Measurements from ENCODE around the gene PAK2. TPM values are rescaled to one million over a fixed set of nuclear protein-coding genes. Genes with fewer than 3 reads are reported as not detected.

The PAK2 gene
- total RNA-seq, 1 donor from 2014 or later: 53.6 TPM

DNA sequence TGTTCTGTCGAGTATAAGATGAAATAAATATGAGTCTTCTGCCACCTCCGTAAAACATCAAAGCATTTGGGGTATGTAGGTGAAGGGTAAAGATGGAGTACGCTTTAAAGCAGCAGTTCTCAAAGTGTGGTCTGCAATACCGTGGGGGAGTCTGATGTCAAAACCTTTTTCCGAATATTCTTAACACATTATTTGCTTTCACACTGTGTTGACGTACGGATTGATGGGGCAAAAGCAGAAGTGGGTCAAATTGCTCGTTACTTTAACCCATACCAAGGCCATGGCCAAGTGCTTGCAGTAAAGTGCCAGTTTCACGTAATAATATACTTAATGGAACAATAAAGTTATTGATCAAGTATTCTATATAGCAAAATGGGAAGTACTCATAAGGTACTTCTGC is 36.3 kb downstream of the PAK2 start:
- peaks cover 8% of the 10 kb centered on the region for H3F3A ChIP-seq (ENCODE audit: low read depth)
- peaks cover 66% of the 10 kb centered on the region for H4K20me1 ChIP-seq (ENCODE audit: low read depth)
- DNase-seq (ENCODE audit: low spot score): no peak
- Mint-ChIP-seq H3K36me3 (peaks cover 66% of the 10 kb centered on the region), H3K4me3 (no peak overlapping the region), H3K9me3 (peaks cover 64% of the 10 kb centered on the region), H3K27ac (no peak overlapping the region), H3K4me1 (no peaks in the 10 kb centered on the region), H3K27me3 (ENCODE audit: insufficient read depth, low read depth) (no peaks in the 10 kb centered on the region)
- H3K9me3 ChIP-seq (ENCODE audit: low read depth): no peaks in the 10 kb centered on the region
- H3K27me3 ChIP-seq: no peaks in the 10 kb centered on the region
- no peak overlapping the region for H3K27ac ChIP-seq
- H3K4me3 ChIP-seq: no peak overlapping the region
- no peak overlapping the region for H3K4me2 ChIP-seq
- no peaks in the 10 kb centered on the region for H3K36me3 ChIP-seq
- no peak overlapping the region for H3K9ac ChIP-seq
- H3K4me1 ChIP-seq: peaks cover 14% of the 10 kb centered on the region
- no peak overlapping the region for H2AFZ ChIP-seq (replicated peaks)
- H3K79me2 ChIP-seq (ENCODE audit: low read depth): peaks cover 100% of the 10 kb centered on the region
- TF ChIP-seq EZH2phosphoT487 (IDR thresholded peaks at IDR 0.05) (no peak), EZH2 (IDR thresholded peaks at IDR 0.05) (no peak)
- TF ChIP-seq, protein P1, sequence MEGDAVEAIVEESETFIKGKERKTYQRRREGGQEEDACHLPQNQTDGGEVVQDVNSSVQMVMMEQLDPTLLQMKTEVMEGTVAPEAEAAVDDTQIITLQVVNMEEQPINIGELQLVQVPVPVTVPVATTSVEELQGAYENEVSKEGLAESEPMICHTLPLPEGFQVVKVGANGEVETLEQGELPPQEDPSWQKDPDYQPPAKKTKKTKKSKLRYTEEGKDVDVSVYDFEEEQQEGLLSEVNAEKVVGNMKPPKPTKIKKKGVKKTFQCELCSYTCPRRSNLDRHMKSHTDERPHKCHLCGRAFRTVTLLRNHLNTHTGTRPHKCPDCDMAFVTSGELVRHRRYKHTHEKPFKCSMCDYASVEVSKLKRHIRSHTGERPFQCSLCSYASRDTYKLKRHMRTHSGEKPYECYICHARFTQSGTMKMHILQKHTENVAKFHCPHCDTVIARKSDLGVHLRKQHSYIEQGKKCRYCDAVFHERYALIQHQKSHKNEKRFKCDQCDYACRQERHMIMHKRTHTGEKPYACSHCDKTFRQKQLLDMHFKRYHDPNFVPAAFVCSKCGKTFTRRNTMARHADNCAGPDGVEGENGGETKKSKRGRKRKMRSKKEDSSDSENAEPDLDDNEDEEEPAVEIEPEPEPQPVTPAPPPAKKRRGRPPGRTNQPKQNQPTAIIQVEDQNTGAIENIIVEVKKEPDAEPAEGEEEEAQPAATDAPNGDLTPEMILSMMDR (IDR thresholded peaks at IDR 0.05): no peak

DNA sequence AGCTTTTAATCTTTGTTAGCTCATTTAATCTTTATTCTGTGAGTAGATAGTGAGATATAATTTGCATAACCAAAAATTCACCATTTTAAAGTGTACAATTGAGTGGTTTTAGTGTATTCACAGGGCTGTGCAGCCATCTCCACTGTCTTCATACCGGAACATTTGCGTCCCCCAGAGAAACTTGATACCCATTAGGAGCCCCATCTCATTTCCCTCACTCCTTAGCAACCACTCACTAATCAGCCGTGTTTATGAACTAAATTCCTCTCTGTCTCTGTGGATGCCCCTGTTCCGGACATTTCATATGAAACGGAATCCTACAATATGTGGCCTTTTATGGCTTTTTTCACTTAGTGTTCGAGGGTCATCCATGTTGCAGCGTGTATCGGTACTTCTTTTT is 38.2 kb downstream of the PAK2 start:
- peaks cover 100% of the 10 kb centered on the region for H3K79me2 ChIP-seq (ENCODE audit: low read depth)
- H4K20me1 ChIP-seq (ENCODE audit: low read depth): peaks cover 47% of the 10 kb centered on the region

DNA sequence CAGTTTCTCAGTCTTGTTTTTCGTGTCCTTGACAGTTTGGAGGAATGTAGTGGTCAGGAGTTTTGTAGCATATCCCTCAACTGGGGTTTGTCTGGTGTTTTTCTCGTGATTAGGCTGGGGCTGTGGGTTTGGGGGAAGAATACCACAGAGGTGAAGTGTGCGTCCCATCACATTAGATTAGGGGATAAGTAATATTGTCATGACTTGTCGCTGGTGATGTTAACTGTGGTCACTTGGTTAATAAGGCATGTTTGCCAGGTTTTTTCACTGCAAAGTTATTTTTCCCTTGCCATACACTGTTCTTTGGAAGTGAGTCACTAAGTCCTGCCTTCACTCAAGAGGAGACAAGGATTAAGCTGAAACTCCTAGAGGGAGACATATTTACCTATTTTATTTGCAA is 39.1 kb downstream of the PAK2 start:
- no peaks in the 10 kb centered on the region for H3K9me3 ChIP-seq (ENCODE audit: low read depth)
- H3K4me2 ChIP-seq: no peak overlapping the region
- H2AFZ ChIP-seq (replicated peaks): no peak overlapping the region
- Mint-ChIP-seq H3K27ac (no peak overlapping the region), H3K4me1 (no peaks in the 10 kb centered on the region), H3K36me3 (peaks cover 70% of the 10 kb centered on the region), H3K4me3 (no peak overlapping the region), H3K9me3 (peaks cover 52% of the 10 kb centered on the region), H3K27me3 (ENCODE audit: insufficient read depth, low read depth) (no peaks in the 10 kb centered on the region)
- peaks cover 96% of the 10 kb centered on the region for H3K79me2 ChIP-seq (ENCODE audit: low read depth)
- DNase-seq (ENCODE audit: low spot score): no peak
- no peak overlapping the region for H3K4me3 ChIP-seq
- no peaks in the 10 kb centered on the region for H3F3A ChIP-seq (ENCODE audit: low read depth)
- H3K9ac ChIP-seq: no peak overlapping the region
- no peaks in the 10 kb centered on the region for H3K27me3 ChIP-seq
- H3K27ac ChIP-seq: no peak overlapping the region
- H3K36me3 ChIP-seq: peaks cover 5% of the 10 kb centered on the region
- peaks cover 38% of the 10 kb centered on the region for H4K20me1 ChIP-seq (ENCODE audit: low read depth)
- TF ChIP-seq, protein P1 (IDR thresholded peaks at IDR 0.05): no peak
- TF ChIP-seq EZH2 (IDR thresholded peaks at IDR 0.05) (no peak), EZH2phosphoT487 (IDR thresholded peaks at IDR 0.05) (no peak)
- H3K4me1 ChIP-seq: no peaks in the 10 kb centered on the region

More for the DNA sequence above, 38.2 kb downstream of the PAK2 start:
- Mint-ChIP-seq H3K9me3 (peaks cover 52% of the 10 kb centered on the region), H3K4me3 (no peak overlapping the region), H3K4me1 (no peaks in the 10 kb centered on the region), H3K27me3 (ENCODE audit: insufficient read depth, low read depth) (no peaks in the 10 kb centered on the region), H3K36me3 (peaks cover 63% of the 10 kb centered on the region), H3K27ac (no peak overlapping the region)
- peaks cover 3% of the 10 kb centered on the region for H3K36me3 ChIP-seq
- H3K4me3 ChIP-seq: no peak overlapping the region
- H3K9me3 ChIP-seq (ENCODE audit: low read depth): no peaks in the 10 kb centered on the region
- H3K9ac ChIP-seq: no peak overlapping the region
- no peaks in the 10 kb centered on the region for H3K27me3 ChIP-seq
- no peak overlapping the region for H3K4me2 ChIP-seq
- H3F3A ChIP-seq (ENCODE audit: low read depth): no peaks in the 10 kb centered on the region
- DNase-seq (ENCODE audit: low spot score): no peak
- H3K4me1 ChIP-seq: peaks cover 3% of the 10 kb centered on the region
- no peak overlapping the region for H2AFZ ChIP-seq (replicated peaks)
- TF ChIP-seq, protein P1 (IDR thresholded peaks at IDR 0.05): no peak
- TF ChIP-seq EZH2phosphoT487 (IDR thresholded peaks at IDR 0.05) (no peak), EZH2 (IDR thresholded peaks at IDR 0.05) (no peak)
- no peak overlapping the region for H3K27ac ChIP-seq

All from neural progenitor cell (in vitro differentiated cells).